GM19395 (cell line): ENCODE data around the gene APOL6.
"Not testable (repeated sequence)": the region's sequence is repeated elsewhere in the genome, so short reads cannot be mapped to it uniquely, and the experiment has no call there.

ENCODE experiments used
- ATAC-seq: cut with Tn5 transposase; IDR thresholded peaks from one replicate; pipeline ENCODE4 v1.9.1; 2021; ENCODE audit warnings: mild to moderate bottlenecking, moderate library complexity; ENCODE audit not compliant: unreplicated experiment

Gene APOL6

DNA sequence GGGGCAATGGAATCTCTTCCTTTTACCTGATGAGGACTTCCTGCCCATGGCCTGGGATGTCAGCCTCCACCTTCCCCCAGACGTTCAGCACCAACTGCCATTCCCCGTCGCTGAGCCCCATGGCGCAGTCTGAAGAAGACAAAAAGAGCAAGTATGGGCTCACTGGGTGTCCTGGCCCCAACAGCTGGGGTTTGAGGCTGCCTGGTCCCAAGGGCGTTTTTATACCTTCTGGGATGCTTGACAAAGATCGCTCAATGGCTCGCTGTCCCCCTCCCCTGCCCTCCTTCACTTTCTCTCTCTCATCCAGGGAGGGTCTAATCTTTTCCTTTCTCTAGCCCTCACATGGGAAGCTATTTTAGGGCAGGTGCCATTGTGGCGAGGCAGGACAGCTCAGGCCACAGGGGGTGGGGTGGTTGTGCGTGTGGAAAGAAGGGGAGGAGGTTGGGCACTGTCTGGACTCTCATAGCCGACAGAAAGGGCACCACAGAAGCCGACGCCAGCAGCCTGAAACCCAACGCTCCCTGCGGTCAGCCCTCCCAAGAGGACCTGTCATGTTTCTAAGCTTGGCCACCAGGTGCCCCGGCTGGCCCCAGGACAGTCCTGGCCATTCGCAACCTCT is 31.0 kb upstream of the APOL6 start, which contains the start of gene MB:
MB (minus strand) TSS at position 193 of the 619 bp plus-strand sequence; CDS start at position 121, 72 bp downstream.
- ATAC-seq = no peak

DNA sequence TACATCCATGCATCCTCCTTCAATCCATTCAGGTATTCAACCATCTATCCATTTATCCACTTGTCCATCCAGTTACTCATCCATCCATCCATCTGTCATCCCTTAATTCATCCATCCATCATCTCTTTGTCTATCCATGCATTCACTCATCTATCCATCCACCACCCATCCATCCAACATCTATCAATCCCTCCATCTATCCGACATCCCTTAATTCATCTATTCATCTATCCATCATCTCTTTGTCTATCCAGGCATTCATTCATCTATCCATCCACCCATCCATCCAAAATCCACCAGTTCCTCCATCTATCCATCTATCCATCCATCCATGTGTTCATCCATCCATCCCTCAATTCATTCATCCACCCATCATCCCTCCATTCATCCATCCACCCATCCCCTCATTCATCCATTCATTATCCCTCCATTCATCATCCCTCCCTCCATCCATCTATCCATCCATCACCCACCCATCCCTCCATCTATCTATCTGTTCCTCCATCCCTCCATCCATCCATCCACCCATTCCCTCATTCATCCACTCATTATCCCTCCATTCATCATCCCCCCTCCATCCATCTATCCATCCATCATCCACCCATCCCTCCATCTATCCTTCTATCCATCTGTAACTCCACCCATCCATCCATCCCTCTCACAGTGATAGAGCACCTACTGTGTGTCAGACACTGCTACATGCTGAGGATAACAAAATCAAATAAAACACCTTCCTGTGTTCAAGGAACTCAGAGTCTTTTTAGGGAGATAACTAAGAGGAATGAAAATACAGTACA is 29.6 kb upstream of the APOL6 start:
- no peak for ATAC-seq

DNA sequence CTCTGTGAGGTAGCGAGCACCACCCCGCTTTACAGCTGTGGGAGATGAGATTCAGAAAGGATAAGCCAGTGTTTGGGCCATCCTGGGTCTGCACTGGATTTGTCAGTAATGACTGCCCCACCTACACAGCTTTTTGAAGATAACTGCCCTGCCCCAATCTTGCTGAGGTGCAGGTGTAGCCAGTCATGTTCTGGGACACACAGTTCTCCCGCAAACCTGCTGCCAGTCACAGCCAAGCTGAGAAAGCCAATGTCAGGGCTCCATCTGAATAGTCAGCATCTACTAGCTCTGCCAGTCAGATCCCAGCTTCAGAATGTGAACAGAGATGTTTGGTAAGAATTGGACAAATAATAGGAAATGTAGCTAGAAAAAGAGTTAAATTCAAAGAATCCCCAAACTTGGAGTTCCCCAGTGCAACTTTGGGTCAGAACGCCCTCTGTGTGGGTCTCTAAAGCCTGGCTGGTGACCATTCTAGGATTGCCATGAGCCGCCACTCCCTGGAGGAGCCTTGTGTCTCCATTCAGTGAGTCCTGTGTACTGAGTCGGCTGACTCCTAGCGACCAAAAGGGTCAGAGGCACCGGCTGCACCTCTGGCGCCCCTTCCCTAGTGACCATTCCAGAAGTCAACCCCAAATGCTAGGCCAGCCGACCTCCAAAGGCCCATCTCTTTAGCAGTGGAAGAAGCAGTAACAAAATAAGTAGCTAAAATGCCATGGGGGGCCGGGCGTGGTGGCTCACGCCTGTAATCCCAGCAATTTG is 28.7 kb upstream of the APOL6 start:
- no peak for ATAC-seq

DNA sequence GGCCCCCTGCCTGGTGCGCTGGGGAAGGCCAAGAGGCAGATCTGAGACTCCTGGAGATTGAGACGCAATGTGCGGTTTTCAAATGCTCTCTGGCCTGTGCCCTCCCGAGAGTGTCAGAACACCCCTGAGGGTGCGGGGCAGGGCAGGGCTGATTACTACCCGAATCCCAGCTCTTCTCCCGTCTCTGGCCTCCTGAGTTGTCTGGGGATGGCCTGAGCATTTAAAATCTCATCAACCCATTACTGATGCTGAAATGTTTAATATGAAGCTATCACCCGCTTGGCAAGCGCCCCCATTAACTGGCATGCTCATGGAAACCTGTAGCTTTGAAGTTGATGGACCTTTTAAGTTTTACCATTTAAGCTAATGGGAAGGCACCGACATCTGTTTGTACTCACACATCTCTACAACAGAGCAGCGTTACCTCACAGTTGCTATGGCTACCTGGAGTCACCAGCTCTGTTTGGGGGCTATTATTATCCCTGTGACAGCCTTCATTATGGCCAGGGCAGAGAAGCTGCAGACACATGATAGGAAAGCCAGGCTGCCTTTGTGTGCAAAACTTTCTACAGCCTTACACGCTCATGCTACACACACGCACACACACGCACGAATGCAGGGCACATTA is 27.5 kb upstream of the APOL6 start:
- ATAC-seq = no peak

DNA sequence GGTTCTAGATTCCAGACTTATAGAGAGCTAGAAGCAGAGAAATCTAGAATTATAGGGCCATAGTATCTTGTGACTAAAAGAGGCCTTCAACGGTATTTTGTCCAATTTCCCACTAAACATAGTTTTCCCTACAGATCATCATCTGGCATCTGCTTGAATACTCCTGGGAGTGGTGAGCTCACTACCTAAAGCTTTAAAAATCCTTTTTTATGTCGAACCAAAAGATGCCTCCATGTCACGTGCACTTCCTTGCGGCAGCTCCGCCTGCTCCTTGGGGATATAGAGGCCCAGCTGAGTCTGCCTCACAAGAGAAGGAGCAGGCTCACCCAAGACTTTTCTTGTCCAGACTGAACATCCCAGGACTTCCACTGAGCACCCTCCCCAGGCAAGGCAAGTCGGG is 26.8 kb upstream of the APOL6 start:
- ATAC-seq = no peak

DNA sequence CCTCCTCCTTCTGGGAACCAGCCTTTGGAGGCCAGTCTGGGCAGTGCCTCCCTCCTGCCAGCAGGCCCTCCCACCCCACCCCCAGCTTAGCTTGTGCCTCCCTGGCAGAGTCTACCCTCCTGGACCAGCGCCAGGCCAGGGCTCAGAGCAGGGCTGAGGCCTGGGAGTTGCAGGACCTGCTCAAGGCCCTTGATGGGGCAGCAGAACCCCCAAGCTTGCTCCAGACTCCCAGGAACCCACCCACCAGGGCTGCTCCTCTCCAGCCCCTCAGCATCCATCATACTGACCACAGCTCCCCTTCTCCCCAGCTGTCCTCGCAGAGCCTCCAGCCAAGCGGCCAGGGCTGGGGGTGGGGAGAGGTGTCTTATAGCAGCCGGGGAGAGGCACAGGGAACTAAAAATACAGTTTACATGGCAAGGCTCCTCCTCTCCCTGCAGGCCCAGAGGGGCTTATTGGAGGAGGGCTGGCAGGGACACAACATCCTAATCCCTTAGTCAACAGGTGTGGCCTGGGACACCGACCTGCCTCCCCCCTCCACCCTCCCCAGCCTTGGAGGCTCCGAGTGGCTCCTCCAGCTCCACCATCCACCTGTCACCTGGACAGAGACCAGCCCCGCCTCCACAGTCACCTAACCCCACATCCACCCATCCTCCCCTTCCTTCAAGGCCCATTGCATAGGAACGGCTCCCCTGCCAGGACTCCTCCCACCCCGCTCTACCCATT is 25.9 kb upstream of the APOL6 start:
- no peak for ATAC-seq

DNA sequence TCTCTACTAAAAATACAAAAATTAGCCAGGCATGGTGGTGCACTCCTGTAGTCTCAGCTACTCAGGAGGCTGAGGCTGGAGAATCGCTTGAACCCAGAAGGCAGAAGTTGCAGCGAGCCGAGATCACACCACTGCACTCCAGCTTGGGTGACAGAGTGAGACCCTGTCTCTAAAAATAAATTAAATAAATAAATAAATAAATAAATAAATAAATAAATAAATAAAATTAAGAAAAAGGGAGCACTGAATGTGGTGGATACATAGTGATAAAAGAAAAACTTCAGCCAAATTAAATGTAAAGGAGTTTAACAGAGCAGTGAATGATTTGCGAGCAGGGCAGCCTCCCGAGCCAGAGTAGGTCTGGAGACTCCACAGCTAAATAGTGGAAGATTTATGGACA is 24.4 kb upstream of the APOL6 start:
- ATAC-seq = not testable (repeated sequence)

DNA sequence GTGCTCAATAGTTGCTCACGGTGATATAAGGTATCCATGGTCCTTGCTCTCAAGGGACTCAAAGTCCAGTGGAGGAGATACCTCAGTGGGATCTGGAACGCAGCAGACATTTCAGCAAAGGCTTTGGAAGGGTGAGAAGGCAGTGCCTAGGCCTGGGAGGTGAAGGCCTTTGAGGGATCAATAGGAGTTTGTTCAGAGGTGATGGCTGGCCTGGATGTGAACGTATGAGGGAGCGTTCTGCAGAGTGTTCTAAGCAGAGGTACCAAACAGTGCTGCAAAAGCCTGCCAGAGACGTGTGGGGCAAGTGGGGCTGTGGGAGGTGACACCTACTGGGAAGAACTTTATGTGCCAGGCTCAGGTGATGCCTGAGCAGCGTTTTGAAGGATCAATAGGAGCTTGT is 23.7 kb upstream of the APOL6 start:
- ATAC-seq = no peak

DNA sequence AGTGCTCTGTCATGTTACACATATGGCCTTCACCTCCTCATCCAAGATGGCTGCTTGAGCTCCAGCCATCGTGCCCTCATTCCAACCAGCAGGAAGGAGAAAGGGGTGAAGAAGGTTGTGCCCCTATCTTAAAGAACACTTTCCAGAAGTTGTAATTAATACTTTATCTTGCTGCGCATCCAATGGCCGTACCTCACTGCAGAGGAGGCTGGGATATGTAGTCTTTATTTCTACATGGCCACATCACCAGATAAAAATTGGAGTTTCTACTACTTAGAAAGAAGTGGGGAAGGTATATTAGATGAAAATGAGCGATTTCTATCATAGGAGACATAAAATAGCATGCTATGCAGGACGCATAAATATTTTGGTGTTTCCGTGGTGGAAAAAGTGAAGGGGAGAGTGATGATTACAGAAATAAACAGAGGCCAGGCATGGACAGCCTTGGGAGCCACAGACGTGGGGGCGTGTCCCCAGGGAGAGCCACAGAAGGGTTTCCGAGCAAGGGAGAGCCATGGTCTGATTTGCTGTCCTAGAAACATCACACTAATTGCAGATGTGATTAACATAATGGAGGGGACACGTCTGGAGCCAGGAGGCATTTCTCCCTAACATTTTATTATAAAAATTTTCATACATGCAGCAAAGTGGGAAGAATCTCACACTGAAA is 22.3 kb upstream of the APOL6 start:
- no peak for ATAC-seq

DNA sequence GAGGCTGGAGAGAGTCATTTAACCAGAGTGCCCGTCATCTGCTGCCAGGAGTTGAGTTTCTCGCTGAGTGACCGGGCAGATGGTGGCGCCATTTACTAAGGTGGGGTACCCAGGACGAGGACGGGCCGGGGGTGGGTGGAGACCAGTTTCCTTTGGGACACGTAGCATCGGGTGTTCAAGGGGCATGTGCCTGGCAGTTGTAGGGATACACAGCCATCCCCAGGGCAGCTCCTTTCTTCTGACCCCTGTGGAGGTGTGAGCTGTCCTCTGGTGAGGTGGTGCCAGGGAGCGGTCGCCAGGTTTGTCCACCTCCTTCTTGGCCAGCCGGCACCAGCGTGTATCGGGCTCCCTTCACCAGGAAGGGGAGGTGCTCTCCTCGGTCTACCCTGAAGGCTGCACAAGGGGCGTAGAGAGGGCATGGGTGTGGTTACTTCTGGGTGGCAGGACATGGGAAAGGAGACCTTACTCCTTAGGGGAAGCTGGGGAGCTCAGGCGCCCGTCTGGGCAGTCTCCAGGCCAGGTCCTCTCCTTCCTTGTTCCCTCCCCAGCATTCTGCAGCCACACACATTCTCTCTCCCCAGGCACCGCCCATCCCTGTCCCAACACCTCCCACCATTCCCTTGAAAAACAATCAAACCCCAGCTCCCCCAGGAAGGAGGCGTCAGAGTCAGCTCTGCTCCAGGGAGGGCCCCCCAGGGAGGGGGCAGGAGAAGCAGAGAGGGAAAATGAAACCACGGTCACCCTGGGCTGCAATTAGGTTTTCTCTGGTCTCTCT is 20.8 kb upstream of the APOL6 start:
- no peak for ATAC-seq

DNA sequence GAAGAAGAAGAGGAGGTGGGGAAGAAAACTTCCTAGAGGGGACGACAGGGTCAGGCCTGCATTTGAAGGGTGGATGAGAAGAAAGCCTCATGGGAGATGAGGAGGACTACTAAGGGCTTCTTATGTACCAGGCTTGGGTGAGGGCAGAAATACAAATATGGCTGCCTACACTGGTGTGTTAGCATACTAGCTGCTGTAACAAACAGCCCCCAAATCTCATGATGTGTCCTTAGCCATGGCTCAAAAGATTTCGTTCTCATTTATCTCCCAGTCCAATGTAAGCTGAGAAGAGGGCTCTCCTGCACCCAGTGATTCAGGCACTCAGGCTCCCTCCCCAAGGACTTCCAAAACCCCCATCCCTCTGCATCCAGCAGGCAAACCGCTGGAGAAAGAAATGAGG is 19.5 kb upstream of the APOL6 start:
- no peak for ATAC-seq

DNA sequence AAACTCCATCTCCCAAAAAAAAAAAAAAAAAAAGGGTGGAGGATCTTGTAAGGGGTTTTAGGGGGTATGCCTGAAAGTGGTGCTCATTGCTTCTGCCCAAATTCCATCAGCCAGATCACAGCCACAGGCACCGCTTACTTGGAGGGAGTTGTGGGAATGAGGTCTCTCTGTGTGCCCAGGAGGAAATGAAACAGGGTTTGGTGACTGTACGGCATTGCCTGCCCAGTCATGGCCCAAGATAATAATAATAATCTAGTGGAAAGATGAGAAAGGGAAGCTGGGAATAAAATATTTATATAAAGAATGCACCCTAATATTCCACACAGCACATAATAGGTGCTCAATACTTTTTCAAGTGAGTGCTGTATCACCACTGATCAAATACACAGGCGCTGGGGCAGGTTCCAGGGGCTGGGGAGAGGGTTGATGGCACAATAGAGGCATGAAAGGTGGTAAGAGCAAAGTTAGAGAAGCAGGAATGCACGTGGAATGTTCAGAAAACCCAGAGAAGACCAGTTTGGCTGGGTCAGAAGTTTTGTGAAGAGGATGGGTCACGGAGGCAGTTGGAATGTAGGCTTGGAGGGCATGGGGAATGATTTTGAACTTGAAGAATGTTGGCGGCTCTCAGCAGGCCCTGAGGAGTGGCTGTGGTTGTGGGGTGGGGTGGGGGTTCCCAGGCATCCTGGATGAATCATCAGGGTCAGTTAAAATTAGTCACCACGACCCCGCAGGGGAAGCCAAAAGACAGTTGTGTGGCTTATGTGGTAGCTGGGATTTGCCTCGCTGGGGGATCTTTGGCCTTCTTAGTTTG is 18.6 kb upstream of the APOL6 start:
- ATAC-seq = no peak

DNA sequence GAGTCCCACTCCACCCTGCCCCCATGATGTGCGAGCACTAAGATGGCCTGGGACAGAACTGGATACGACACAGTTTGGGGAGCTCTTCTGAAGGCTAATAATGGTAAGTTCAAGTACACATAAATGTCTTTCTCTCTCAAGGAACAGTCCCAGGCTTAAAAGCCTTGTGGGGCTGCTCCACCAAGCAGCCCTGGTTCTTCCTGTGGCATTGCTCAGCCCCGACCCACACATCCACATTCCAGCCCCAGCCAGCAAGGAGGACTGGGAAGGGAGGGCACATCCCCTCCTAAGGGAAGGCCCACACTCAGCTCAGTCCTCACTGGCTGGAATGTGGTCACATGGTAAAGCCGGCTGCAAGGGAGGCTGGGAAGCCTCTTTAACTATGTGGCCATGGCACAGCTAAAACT is 17.9 kb upstream of the APOL6 start:
- ATAC-seq = no peak

DNA sequence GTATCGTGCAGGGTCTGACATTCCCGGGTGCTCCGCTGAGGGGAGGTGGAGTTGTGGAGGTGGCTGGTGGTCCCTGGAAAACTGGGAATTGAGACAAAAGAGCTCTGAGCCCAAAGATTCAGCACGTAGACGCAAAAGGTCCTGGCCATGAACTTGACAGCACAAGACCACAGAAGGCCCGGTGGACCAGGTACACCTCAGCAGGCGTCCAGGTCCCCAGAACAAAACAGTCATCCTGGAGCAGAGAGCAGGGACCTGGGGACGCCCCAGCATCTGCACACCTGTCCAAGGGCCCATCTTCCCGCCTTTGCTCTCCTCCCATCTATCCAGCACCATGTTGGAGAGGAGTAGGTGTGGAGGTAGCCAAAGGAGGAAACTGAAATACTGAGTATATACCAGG is 17.4 kb upstream of the APOL6 start:
- no peak for ATAC-seq

DNA sequence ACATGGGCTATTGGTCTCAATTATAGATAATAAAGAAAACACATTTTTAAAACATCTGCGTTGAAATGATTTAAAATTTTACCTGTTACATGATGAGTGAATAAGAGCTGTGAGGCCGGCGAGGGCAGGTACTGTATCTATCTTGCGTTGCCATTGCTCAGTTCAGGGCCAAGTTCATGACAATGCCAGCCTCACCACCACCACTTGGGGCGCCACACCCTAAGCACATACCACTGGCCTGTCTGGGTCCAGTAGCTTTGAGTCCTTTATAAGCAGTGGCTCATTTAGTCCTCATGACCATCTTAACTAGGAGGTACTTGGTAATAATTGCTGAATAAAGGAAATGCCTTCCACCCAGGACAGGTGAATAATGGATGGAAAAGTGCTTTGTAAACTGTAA is 16.6 kb upstream of the APOL6 start:
- ATAC-seq = no peak

DNA sequence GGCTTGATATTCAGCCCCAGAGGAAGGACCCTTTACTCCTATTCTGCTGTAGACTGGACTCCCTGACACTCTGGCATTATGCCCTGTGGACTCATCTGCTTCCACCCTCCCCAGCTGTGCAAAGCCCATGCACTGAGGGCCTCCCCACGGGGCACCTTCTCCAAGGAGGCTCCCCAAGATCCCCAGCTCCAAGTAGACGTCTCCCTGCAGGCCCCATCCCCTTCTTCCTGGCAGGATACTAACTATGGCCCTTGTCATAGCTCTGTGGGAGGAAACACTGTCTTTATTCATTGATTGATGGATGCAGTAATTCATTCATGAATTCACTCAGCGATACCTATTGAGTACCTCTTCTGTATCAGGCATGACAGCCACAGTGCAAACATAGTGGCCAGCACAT is 15.3 kb upstream of the APOL6 start:
- ATAC-seq = no peak

DNA sequence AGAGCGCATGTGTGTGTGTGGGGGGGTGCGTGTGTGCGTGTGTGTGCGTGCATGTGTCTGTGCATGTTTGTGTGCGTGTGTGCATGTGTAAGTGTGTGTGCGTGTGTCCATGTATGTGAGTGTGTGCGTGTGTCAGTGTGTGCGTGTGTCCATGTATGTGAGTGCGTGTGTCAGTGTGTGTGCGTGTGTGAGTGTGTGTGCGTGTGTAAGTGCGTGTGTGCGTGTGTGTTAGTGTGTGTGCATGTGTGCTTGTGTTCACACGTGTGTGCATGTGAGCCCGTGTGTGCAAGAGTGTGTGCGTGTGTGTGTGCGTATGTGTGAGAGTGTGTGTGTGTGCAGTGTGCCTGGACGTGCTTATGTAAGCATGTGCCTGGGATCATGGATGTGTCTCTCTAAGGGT is 14.7 kb upstream of the APOL6 start:
- ATAC-seq = no peak

DNA sequence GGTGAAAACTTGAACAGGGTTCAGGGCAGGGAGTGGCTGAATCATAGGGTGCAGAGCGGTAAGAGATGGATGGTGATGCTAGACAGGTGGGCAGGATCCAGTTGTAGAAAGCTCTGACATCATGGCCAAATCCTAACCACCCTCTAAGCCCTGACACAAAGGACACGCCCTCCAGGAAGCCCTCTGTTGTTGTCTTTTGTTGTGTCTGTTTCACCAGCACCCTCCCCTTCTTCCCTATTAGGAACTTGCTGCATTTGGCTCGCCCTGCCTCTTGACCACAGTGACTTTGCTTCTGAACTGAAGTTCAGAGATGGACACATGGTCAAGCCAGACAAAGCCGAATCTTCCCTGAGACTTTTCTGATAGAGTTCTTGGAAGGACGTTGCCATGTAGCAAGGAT is 14.2 kb upstream of the APOL6 start:
- no peak for ATAC-seq
